ENCODE measurements around the gene PCGF3.
"Not testable (repeated sequence)": the region's sequence is repeated elsewhere in the genome, so short reads cannot be mapped to it uniquely, and the experiment has no call there.

Gene PCGF3

DNA sequence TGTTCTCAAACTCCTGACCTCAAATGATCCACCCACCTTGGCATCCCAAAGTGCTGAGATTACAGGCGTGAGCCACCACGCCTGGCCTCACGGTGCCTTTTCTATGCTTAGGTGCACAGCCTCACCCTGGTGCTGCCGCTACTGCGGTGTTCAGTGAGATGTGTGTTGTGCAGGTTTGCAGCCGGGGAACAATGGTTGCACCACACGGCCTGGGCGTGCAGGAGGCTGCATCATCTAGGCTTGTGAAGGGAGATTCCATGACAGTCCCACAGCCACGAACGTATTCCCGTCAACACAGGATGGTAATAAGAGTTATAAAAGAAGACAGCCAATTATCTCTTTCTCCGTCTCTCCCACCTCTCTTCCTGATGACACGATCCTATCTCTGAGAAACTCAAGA is 98.3 kb downstream of the PCGF3 start:
- H3K4me3 ChIP-seq (ENCODE audit: low read depth, low read length): no peak overlapping the region
- H3K9me3 ChIP-seq (ENCODE audit: control insufficient read depth, insufficient read depth, low read depth, low read length): peaks cover 9% of the 10 kb centered on the region; the same call in 1 of the 2 replicates
- no peak overlapping the region for H3K27ac ChIP-seq (ENCODE audit: low read depth, low read length)
- peaks cover 26% of the 10 kb centered on the region for H3K27me3 ChIP-seq (ENCODE audit: control insufficient read depth, insufficient read depth, low read length)
- H3K4me1 ChIP-seq (ENCODE audit: control insufficient read depth, insufficient read depth, low read length): no peaks in the 10 kb centered on the region
- H3K36me3 ChIP-seq (ENCODE audit: control insufficient read depth, insufficient read depth, low read length): no peaks in the 10 kb centered on the region
- no peak overlapping the region for H3K9ac ChIP-seq (ENCODE audit: low read length)

DNA sequence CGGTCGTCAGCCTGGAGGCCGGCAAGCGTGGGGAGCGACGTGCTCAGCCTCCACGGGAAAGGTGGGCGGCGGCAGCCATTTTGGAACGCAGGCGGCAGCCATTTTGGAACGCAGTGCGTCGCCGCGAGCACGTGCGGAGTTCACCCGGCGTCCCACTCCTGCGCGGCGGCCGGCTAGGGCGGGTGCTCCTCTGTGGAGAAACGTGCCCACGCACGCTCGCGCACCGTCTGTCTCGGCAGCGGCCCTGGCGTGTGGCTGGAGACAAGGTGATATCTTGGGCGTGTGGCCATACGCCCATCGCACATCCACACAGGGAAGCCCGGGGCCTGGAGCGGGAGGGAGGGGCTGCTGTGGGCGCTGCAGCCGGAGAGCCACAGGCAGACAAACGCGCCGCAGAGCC is 99.2 kb downstream of the PCGF3 start:
- Histone ChIP-seq H3K4me1 (ENCODE audit: control insufficient read depth, insufficient read depth, low read length) (no peaks in the 10 kb centered on the region), H3K27me3 (ENCODE audit: control insufficient read depth, insufficient read depth, low read length) (peaks cover 28% of the 10 kb centered on the region), H3K9me3 (ENCODE audit: control insufficient read depth, insufficient read depth, low read depth, low read length) (peaks cover 9% of the 10 kb centered on the region; the same call in 1 of the 2 replicates), H3K27ac (ENCODE audit: low read depth, low read length) (no peak overlapping the region), H3K4me3 (ENCODE audit: low read depth, low read length) (no peak overlapping the region), H3K36me3 (ENCODE audit: control insufficient read depth, insufficient read depth, low read length) (no peaks in the 10 kb centered on the region), H3K9ac (ENCODE audit: low read length) (no peak overlapping the region)

DNA sequence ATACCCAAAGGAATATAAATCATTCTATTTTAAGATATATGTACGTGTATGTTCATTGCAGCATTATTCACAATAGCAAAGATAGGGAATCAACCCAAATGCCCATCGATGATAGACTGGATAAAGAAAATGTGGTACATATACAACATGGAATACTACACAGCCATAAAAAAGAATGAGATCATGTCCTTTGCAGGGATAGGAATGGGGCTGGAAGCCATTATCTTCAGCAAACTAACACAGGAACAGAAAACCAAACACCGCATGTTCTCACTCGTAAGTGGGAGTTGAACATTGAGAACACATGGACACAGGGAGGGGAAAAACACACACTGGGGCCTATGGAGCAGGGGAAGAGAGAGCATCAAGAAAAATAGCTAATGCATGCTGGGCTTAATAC is 101.3 kb downstream of the PCGF3 start:
- H3K4me1 ChIP-seq (ENCODE audit: control insufficient read depth, insufficient read depth, low read length); H3K27ac ChIP-seq (ENCODE audit: low read depth, low read length); H3K36me3 ChIP-seq (ENCODE audit: control insufficient read depth, insufficient read depth, low read length); H3K9me3 ChIP-seq (ENCODE audit: control insufficient read depth, insufficient read depth, low read depth, low read length); H3K4me3 ChIP-seq (ENCODE audit: low read depth, low read length); H3K9ac ChIP-seq (ENCODE audit: low read length): not testable (repeated sequence)
- peaks cover 37% of the 10 kb centered on the region for H3K27me3 ChIP-seq (ENCODE audit: control insufficient read depth, insufficient read depth, low read length)

DNA sequence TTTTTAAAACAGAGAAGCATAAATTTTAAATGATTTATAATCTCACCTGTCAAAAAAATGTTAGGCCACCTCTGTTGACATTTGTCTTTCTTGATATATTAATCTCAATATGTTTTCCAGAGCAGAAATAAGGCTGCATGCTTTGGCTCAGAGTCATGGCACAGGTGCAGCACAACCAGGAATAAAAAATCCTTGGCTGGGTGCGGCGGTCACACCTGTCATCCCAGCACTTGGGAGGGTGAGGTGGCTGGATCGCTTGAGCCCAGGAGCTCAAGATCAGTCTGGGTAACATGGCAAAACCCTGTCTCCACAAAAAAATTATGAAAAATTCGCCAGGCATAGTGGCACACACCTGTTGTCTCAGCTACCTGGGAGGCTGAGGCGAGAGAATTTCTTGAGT is 102.2 kb downstream of the PCGF3 start:
- Histone ChIP-seq H3K9me3 (ENCODE audit: control insufficient read depth, insufficient read depth, low read depth, low read length) (peaks cover 4% of the 10 kb centered on the region; the same call in 1 of the 2 replicates), H3K36me3 (ENCODE audit: control insufficient read depth, insufficient read depth, low read length) (no peaks in the 10 kb centered on the region), H3K4me1 (ENCODE audit: control insufficient read depth, insufficient read depth, low read length) (no peaks in the 10 kb centered on the region), H3K9ac (ENCODE audit: low read length) (no peak overlapping the region), H3K27me3 (ENCODE audit: control insufficient read depth, insufficient read depth, low read length) (peaks cover 43% of the 10 kb centered on the region), H3K4me3 (ENCODE audit: low read depth, low read length) (no peak overlapping the region), H3K27ac (ENCODE audit: low read depth, low read length) (no peak overlapping the region)

DNA sequence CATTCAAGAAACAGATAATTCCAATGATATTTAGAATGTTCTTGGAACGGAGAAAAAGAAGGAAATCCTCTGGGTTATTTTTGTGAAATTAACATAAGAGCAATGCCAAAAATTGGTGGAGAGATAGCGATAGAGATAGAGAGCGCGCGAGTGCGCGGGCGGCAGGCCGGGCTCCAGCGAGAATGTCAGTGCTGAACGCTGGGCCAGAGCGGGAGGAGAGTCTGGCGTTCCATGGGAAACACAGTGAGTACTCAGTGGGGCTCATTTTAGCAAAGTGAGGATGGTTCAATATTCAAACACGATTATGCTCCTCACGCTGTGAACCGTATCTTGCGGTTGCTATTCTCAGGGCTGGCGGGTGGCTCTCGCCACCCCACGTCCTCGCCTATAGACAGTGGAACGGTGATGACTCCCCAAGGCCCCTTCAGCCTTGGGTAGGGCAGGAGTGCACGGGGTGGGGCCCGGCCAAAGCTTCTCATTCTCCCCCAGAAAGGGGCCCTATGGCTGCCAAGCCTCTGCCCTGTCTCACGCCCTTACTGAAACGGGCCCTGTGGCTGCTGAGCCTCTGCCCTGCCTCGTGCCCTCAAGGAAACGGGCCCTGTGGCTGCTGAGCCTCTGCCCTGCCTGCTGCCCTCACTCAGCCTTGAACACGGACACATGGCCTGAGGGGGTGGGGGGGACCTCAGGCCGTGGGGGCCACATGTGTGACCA is 103.4 kb downstream of the PCGF3 start:
- H3K27ac ChIP-seq (ENCODE audit: low read depth, low read length): no peak overlapping the region

DNA sequence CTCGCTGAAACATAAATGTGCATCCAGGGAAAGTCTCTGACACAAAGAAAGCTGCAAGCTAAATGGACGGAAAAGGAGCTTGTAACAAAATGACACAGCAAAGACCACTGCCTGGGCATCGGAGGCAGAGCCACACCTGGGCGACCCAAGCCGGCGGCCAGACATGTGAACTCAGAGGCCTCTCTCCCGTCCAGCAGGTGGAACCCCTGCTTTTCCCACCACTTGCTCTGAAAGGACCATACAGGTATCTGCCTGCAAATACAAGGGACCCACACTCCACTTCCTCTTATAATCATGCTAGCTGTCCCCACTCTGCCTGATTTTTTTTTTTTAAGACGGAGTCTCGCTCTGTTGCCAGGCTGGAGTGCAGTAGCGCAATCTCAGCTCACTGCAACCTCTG is 108.3 kb downstream of the PCGF3 start:
- Histone ChIP-seq H3K27me3 (ENCODE audit: control insufficient read depth, insufficient read depth, low read length) (peaks cover 82% of the 10 kb centered on the region), H3K36me3 (ENCODE audit: control insufficient read depth, insufficient read depth, low read length) (no peaks in the 10 kb centered on the region), H3K27ac (ENCODE audit: low read depth, low read length) (no peak overlapping the region), H3K4me3 (ENCODE audit: low read depth, low read length) (no peak overlapping the region), H3K4me1 (ENCODE audit: control insufficient read depth, insufficient read depth, low read length) (no peaks in the 10 kb centered on the region), H3K9ac (ENCODE audit: low read length) (no peak overlapping the region), H3K9me3 (ENCODE audit: control insufficient read depth, insufficient read depth, low read depth, low read length) (no peaks in the 10 kb centered on the region)

More for the DNA sequence above, 103.4 kb downstream of the PCGF3 start:
- no peak overlapping the region for H3K4me3 ChIP-seq (ENCODE audit: low read depth, low read length)
- H3K27me3 ChIP-seq (ENCODE audit: control insufficient read depth, insufficient read depth, low read length): peaks cover 55% of the 10 kb centered on the region
- H3K9ac ChIP-seq (ENCODE audit: low read length): no peak overlapping the region
- no peaks in the 10 kb centered on the region for H3K4me1 ChIP-seq (ENCODE audit: control insufficient read depth, insufficient read depth, low read length)
- peaks cover 4% of the 10 kb centered on the region; the same call in 1 of the 2 replicates for H3K9me3 ChIP-seq (ENCODE audit: control insufficient read depth, insufficient read depth, low read depth, low read length)
- no peaks in the 10 kb centered on the region for H3K36me3 ChIP-seq (ENCODE audit: control insufficient read depth, insufficient read depth, low read length)

DNA sequence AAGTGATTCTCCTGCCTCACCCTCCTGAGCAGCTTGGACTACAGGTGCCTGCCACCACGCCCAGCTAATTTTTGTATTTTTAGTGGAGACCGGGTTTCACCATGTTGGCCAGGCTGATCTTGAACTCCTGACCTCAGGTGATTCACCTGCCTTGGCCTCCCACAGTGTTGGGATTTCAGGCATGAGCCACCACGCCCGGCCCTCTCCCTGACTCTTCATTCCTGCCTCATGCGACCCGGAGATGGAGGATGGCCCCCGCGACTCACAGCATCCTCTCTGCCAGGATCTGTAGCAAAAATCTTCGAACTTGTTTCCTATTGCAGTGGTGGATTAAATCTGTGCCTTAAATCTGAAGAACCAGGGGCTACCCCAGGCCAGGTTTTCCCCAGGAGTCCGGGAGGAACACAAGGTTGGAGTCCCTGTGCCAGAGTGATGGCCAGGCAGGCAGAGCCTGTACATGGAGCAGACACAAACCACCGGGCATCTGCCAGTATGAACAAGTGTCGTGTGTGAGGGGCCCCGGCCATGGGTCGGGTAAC is 108.7 kb downstream of the PCGF3 start:
- Histone ChIP-seq H3K9ac (ENCODE audit: low read length) (no peak overlapping the region), H3K36me3 (ENCODE audit: control insufficient read depth, insufficient read depth, low read length) (no peaks in the 10 kb centered on the region), H3K9me3 (ENCODE audit: control insufficient read depth, insufficient read depth, low read depth, low read length) (no peaks in the 10 kb centered on the region), H3K27me3 (ENCODE audit: control insufficient read depth, insufficient read depth, low read length) (peaks cover 85% of the 10 kb centered on the region), H3K4me1 (ENCODE audit: control insufficient read depth, insufficient read depth, low read length) (no peaks in the 10 kb centered on the region), H3K4me3 (ENCODE audit: low read depth, low read length) (no peak overlapping the region), H3K27ac (ENCODE audit: low read depth, low read length) (no peak overlapping the region)

DNA sequence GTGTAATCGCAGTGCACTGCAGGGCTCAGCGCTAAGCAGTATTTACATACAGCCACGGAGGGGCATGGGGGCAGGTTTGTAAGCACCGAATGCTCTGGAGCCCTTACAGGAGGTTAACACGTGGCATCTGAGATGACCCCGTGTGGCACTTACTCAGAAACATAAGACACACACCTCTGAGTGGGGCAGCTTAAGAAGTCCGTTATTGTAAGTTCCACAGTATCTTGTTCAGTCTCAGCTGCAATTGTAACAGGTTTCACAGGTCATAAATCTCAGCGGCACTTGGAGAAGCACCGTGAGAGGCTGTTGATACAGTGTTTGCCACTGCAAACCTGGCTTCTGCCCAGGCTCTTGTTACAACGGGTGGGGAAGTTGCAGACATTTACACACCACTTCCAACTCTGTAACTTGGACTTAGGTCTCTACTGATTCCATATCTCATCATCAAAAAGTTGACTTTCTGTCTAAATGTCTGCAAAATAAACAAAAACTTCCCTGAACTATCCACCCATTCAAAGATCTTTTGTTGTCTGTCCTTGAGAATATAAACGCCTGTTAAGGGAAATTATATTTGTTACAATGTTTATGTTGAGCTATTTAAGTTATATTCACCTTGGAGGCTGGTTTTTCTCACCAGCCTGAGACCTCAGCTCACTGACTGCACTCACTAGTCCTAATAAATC is 110.0 kb downstream of the PCGF3 start:
- Histone ChIP-seq H3K27me3 (ENCODE audit: control insufficient read depth, insufficient read depth, low read length) (peaks cover 93% of the 10 kb centered on the region), H3K4me1 (ENCODE audit: control insufficient read depth, insufficient read depth, low read length) (no peaks in the 10 kb centered on the region), H3K36me3 (ENCODE audit: control insufficient read depth, insufficient read depth, low read length) (no peaks in the 10 kb centered on the region), H3K9ac (ENCODE audit: low read length) (no peak overlapping the region), H3K27ac (ENCODE audit: low read depth, low read length) (no peak overlapping the region), H3K4me3 (ENCODE audit: low read depth, low read length) (no peak overlapping the region), H3K9me3 (ENCODE audit: control insufficient read depth, insufficient read depth, low read depth, low read length) (no peaks in the 10 kb centered on the region)

DNA sequence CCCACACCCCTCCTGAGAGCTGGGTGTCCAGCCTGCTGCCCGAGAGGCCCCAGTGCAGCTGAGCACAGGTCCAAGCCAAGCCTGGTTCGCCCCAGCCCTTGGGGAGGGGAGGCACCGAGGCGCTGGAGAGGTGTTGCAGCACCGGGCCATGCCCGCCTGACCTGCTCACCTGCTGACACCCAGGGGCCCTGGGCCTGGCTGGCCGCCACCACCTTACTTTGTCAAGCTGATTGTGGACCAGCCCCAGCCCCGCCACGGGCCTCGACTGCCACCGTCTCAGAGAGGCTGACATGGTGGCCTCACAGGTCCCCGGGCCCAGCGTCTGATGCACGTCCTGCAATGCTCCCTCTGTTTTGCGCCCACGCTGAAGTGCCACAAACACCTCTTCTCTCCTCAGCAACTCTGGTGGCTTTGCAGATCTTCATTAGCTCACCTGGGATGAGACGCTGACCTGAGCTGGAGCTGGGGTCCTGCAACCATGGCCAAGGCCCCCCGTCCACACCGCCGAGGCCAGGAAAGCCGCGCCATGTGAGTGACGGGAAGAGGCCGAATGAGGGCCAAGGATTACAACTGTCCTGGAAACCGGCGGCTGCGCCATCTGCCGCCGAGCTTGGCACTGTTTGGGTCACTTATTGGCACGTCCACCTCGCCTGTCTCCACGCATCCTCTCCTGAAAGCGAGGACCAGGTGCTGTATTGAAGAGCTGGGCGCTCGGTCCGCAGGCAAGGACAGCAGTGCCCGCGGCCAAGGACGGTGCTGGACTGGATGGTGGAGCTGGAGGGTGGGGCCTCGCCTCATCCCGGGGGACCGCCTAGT is 112.7 kb downstream of the PCGF3 start:
- H3K9ac ChIP-seq (ENCODE audit: low read length): no peak overlapping the region
- H3K4me1 ChIP-seq (ENCODE audit: control insufficient read depth, insufficient read depth, low read length): no peaks in the 10 kb centered on the region
- no peak overlapping the region for H3K27ac ChIP-seq (ENCODE audit: low read depth, low read length)
- H3K27me3 ChIP-seq (ENCODE audit: control insufficient read depth, insufficient read depth, low read length): peaks cover 95% of the 10 kb centered on the region
- no peaks in the 10 kb centered on the region for H3K36me3 ChIP-seq (ENCODE audit: control insufficient read depth, insufficient read depth, low read length)
- no peak overlapping the region for H3K4me3 ChIP-seq (ENCODE audit: low read depth, low read length)
- H3K9me3 ChIP-seq (ENCODE audit: control insufficient read depth, insufficient read depth, low read depth, low read length): no peaks in the 10 kb centered on the region

DNA sequence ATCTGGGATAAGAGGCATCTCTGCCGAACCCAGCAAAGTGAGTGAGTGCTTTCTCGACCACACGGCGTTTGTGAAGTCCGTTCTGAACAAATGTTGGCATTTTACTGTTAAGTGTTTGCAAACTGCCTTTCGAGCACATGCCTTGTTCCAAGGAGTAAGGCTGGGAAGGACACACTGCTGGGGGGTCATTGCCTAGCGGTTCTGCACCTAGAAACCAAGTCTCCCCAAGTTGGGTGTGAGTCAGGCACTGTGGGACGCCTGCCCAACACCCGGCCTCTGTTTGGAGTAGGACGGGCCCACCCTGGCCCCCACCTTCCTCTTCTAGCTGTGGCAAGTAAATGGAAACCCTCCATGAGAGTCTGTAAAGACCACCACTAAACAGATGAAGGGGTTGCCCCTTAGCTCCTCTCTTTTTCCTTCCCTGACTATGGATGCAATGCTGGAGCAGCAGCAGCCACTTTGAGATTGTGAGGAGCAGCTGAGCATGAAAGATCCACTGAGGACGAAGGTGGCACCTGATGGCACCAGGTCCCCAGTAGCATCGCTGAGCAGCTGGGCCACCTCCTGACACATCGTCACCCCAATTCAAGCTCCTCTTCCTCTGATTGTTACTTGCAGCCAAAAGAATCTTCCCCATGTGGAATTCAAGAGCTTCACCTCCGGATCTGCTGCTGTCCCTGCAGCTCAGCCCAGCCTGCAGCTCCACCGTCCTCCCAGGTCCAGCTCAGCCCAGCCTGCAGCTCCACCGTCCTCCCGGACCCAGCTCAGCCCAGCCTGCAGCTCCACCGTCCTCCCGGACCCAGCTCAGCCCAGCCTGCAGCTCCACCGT is 114.0 kb downstream of the PCGF3 start:
- H3K9ac ChIP-seq (ENCODE audit: low read length): no peak overlapping the region
- peaks cover 3% of the 10 kb centered on the region; the same call in 1 of the 2 replicates for H3K4me1 ChIP-seq (ENCODE audit: control insufficient read depth, insufficient read depth, low read length)
- H3K27ac ChIP-seq (ENCODE audit: low read depth, low read length): no peak overlapping the region
- no peaks in the 10 kb centered on the region for H3K9me3 ChIP-seq (ENCODE audit: control insufficient read depth, insufficient read depth, low read depth, low read length)
- no peaks in the 10 kb centered on the region for H3K36me3 ChIP-seq (ENCODE audit: control insufficient read depth, insufficient read depth, low read length)
- H3K4me3 ChIP-seq (ENCODE audit: low read depth, low read length): no peak overlapping the region
- peaks cover 95% of the 10 kb centered on the region for H3K27me3 ChIP-seq (ENCODE audit: control insufficient read depth, insufficient read depth, low read length)

All from HUES6 (cell line).